Medulla oblongata (tissue), 1 donor: ENCODE measurements around the gene ZNF341.
A peak's percentile ranks its signal among the peaks of the same experiment; 100 is the strongest.

Experiments used
- DNase-seq: peaks from one replicate; pipeline ENCODE4 v3.0.0-alpha.2; 2015; ENCODE audit errors: extremely low spot score

The ZNF341 gene

GRCh38 chr20:33824852-33825251 lies 93.1 kb downstream of the ZNF341 start:
- DNase-seq = no peak

DNA sequence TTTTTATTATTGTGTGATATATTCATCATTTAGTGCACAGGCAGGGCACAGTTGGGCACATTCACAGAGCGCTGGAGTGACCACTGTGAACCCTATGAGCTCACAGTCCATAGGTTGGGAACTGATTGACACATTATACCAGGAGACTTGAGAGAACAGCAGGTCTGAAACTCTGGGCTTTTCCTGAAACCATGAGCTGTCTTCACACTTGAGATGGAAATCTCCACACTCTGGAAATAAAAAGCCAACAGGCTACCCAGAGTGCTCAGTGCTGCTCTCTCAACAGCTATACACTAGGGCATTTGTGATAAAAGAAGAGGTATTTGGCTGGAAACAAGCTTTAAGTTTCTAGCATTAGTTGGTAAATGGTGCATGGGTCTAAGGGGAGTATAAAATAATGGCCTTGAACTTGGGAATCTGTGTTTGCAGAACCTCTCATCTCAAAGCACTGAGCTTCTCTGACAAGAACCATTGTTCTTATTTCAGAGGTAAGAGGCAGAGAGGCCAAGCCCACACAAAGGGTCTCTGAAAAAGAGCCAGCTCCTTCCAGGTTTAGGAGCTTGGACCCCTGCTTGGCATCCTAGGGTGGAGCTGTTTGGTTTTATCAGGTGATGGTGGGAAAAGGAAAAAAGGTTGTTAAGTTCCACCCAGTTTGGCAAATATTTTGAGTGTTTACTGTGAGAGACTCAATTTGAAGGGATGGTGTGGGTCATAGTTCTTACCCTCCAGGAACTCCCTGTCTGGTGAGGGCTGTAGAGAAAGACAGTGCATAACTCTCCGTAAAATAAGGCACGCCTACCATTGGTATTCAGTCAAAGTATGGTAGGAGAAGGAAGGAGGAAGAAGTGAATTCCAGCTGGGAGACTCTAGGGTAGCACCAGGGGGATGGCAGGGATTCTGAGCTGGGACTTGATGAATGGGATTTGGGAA lies 93.8 kb downstream of the ZNF341 start:
- DNase-seq = no peak

- DNase-seq = no peak
Observed at GRCh38 chr20:33826270-33826897, 94.6 kb downstream of the ZNF341 start.

GRCh38 chr20:33827109-33827508 lies 95.3 kb downstream of the ZNF341 start:
- DNase-seq = no peak

DNA sequence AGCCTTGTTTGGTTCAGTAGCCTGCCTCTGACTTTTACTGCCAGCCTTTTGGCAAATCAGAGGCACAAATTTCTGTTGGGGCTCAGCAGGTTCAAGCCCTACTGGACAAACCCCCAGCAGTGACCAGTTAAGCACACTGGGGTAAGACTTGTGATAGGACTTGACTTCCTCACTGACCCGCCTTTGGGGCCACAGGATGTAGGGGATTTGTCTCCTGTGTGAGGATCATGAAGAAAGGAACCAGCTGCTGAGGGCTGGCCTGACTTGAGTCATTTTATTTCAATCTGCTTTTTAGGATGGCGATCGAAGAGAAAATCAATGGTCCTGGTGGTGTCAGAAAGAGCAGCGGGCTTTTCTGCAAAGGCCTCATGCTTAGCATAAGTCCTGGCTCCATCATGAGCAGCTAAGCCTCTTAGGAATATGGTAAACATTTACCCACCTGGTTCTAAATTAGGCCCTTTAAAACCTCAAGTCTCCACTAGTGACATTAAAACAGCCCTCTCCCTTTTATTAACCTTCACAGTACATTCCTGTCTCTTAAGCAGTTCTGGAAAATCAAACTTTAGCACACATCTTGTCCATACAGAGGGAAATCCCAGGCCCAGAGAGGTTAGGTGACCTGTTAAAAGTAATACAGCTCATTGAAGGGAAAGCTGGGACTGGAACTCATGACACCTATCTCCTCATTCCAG lies 96.0 kb downstream of the ZNF341 start:
- DNase-seq = no peak

GRCh38 chr20:33828326-33828844 lies 96.6 kb downstream of the ZNF341 start:
- DNase-seq = no peak

GRCh38 chr20:33828967-33829560 lies 97.3 kb downstream of the ZNF341 start:
- DNase-seq = no peak

DNA sequence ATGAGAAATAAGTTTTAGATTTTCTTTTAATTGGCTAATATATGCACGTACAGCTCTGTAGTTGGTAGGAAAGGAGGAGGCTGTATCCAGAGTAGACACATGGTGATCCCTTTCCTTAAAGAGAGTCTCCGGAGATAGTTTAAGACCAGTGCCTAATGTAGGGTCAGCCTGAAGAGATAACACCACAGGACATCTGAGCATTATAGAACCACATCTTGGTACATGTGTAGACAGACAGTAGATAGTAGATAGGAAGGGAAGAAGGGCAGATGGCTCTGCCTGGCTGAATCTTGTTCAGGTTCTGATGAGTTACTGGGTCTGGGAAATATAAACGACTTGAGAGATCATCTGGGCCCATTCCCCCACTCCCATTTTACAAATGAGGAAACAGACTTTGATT lies 97.8 kb downstream of the ZNF341 start:
- no peak for DNase-seq

DNA sequence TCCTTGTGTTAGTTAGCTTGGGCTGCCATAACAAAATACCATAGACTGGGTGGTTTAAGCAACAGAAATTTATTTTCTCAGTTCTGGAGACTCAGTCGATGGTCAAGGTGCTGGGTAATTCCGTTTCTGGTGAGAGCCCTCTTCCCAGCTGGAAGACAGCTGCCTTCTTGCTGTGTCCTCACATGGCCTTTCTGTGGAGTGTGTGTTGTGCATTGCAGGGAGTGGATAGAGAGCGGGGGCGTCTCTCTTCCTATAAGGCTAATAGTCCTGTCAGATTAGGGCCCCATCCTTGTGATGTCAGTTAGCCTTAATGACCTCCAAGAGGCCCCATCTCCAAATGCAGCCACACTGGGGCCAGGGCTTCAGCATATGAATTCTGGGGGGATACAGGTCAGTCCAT lies 98.6 kb downstream of the ZNF341 start:
- no peak for DNase-seq

DNA sequence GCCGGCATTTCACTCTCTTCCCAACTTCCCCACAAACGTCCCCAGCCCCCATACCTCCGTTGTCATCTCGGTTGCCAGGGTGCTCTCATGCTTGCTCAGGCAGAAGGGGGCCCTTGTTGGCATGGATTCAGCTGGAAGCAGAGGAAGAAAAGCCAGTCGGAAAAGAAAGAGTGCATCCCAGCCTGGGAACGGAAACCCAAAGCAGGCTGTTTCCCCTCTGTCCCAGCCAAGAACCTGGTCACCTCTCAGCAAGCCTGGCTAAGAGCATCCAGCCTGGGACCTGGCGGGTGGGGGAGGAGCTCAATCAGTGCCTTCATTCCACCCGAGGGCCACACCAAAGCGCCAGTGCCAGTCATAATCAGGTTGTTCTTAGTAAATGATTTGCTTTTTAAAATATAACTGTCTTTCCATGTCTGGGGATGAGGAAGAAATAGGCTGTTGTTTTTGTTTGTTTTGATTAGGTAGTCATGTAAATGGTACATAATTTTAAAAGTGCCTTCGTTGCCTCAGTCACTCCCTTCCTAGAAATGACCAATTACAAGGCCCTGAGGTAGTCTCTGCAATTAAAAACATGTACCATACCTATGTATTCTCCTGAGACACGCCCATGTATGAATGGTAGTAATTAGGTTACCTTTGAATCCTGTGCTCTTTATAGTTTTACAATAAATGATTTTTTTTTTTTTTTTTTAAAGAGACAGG lies 100.5 kb downstream of the ZNF341 start:
- peak; percentile 35 for DNase-seq

GRCh38 chr20:33833333-33833732 lies 101.5 kb downstream of the ZNF341 start:
- DNase-seq = no peak

GRCh38 chr20:33835615-33836172 lies 103.9 kb downstream of the ZNF341 start:
- no peak for DNase-seq

DNA sequence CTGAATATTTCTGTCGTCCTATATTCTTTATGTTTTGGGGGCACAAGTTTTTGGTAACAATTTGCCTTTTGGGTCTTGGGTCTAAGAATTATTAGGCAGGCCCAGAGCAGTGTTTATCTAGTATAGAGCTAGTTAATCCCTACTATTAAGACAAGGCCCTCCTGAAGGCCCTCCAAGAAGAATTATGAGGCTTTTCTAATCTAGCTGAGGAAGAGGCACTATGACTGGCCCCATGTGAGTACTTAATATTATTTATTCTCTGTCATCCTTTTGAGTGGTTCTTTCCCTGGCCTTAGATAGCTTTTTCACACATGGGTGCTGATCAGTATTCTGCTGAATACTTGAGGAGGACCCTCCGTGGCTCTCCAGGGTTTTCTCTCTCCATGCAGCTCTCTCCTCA lies 104.5 kb downstream of the ZNF341 start:
- DNase-seq = no peak

DNA sequence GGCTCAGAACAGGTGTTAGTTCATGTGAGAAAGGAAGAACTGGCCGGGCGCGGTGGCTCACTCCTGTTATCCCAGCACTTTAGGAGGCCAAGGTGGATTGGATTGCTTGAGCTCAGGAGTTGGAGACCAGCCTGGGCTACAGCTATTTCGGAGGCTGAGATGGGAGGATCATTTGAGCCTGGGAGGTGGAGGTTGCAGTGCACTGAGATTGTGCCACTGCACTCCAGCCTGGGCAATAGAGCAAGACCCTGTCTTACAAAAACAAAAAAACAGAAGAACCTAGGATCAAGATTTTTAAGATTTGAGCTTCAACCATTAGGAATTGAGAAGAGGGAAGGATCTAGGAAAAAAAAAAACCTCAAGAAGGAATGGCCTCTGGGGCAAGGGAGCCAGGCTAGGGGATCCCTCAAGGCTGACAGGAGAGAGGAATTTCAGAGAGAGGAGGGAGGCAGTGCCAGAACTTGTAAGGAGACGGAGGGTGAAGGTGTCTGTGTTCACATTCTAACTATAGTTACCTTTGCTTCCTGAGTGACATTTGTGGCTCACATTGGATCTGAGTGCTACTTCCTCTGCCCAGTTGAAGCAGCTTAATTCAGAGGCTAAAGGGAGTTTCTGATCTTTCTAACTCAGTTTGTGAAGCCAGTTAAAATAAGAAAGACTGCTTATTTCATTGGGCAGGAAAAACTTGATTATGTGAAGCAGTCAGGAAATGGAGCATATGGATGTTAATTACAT lies 105.5 kb downstream of the ZNF341 start:
- DNase-seq = no peak

- DNase-seq = no peak
Observed at GRCh38 chr20:33838035-33838864, 106.5 kb downstream of the ZNF341 start.

DNA sequence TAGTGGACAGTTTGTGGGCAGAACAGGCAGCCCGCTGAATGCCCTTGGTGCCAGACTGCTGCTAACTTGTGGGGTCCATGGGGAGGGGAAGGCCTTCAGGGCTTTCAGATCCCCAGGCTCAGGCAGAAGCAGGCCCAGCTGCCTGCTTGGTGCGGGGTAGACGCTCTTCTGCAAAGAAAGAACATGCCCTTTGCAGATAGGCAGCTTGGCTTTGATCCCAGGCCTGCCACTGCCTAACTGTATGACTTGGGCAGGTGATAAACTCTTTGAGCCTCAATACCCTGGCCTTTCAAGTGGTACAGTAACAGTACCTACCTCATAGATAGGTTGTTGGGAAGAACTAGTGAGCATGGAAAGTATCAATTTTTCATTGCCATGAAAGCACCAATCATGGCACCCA lies 107.8 kb downstream of the ZNF341 start:
- no peak for DNase-seq

DNA sequence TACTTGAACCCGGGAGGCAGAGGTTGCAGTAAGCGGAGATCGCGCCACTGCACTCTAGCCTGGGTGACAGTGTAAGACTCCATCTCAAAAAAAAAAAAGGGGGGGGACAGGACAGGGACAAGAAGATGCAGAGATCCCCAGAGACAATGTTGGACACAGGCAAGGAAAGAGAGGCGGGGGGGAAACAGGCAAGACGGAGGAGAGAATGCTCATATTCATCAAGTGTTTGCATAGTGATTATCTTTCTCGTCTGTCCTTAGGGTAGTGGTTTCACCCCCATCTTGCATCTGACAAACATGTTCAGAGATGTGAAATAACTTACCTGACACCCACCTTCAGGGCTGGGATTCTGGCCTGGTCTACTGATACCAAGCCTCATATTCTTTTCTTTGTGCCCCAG lies 108.4 kb downstream of the ZNF341 start:
- DNase-seq = no peak

- peak; percentile 27 for DNase-seq
Observed at GRCh38 chr20:33840759-33841435, 109.1 kb downstream of the ZNF341 start.

GRCh38 chr20:33841436-33841799 lies 109.6 kb downstream of the ZNF341 start:
- no peak for DNase-seq
